Muscle layer of duodenum (tissue), 2 donors: ENCODE results near the gene CCDC134.
A peak's percentile ranks its signal among the peaks of the same experiment; 100 is the strongest.
"Not testable (repeated sequence)": the region's sequence is repeated elsewhere in the genome, so short reads cannot be mapped to it uniquely, and the experiment has no call there.

ENCODE experiments used
- H3K27ac ChIP-seq: one replicate; pipeline ENCODE4 v1.7.0; 2013; ENCODE audit warnings: mild to moderate bottlenecking, low read length
- H3K27me3 ChIP-seq: one replicate; pipeline ENCODE4 v1.7.0; 2013; ENCODE audit warnings: low read depth, mild to moderate bottlenecking, control low read depth, low read length
- H3K36me3 ChIP-seq, 2 donors: one replicate each; pipeline ENCODE4 v1.7.0; 2013; ENCODE audit warnings: low read length in 2 of 2, control low read depth in 1 of 2, mild to moderate bottlenecking in 1 of 2; ENCODE audit not compliant: insufficient read depth in 2 of 2, control insufficient read depth in 1 of 2
- H3K4me1 ChIP-seq, 2 donors: one replicate each; pipeline ENCODE4 v1.7.0; 2013; ENCODE audit warnings: low read length in 2 of 2, mild to moderate bottlenecking in 2 of 2, control low read depth in 1 of 2, moderate library complexity in 1 of 2; ENCODE audit not compliant: insufficient read depth in 2 of 2, control insufficient read depth in 1 of 2
- H3K4me3 ChIP-seq, 2 donors: one replicate each; pipeline ENCODE4 v1.7.0; 2013; ENCODE audit warnings: low read length in 2 of 2, low read depth in 1 of 2, mild to moderate bottlenecking in 1 of 2
- H3K9me3 ChIP-seq, 2 donors: one replicate each; pipeline ENCODE4 v1.7.0; 2013; ENCODE audit warnings: low read length in 2 of 2, control low read depth in 1 of 2, mild to moderate bottlenecking in 1 of 2; ENCODE audit not compliant: control insufficient read depth in 1 of 2
- donor health status: healthy.

CCDC134 gene

GRCh38 chr22:41835462-41835861, 35.0 kb downstream of the CCDC134 start:
- not testable (repeated sequence) for H3K27me3 ChIP-seq, H3K9me3 ChIP-seq, H3K27ac ChIP-seq, H3K4me3 ChIP-seq
- H3K36me3 ChIP-seq: peaks cover 0 to 14% of the 10 kb centered on the region in 2 donors
- peaks cover 9 to 11% of the 10 kb centered on the region in 2 donors for H3K4me1 ChIP-seq

- no peak overlapping the region for H3K27ac ChIP-seq
Measured at GRCh38 chr22:41836551-41836950, 36.1 kb downstream of the CCDC134 start.

GRCh38 chr22:41838842-41839618, 38.6 kb downstream of the CCDC134 start:
- Histone ChIP-seq H3K27me3 (no peaks in the 10 kb centered on the region), H3K36me3 (peaks cover 0 to 14% of the 10 kb centered on the region in 2 donors), H3K9me3 (no peaks in the 10 kb centered on the region), H3K4me1 (peaks cover 9 to 13% of the 10 kb centered on the region in 2 donors), H3K27ac (no peak overlapping the region), H3K4me3 (no peak overlapping the region)

More at GRCh38 chr22:41836551-41836950, 36.1 kb downstream of the CCDC134 start:
- Histone ChIP-seq H3K4me3 (no peak overlapping the region), H3K36me3 (peaks cover 0 to 14% of the 10 kb centered on the region in 2 donors), H3K27me3 (no peaks in the 10 kb centered on the region), H3K9me3 (no peaks in the 10 kb centered on the region), H3K4me1 (peaks cover 9 to 12% of the 10 kb centered on the region in 2 donors)

- peaks cover 8 to 12% of the 10 kb centered on the region in 2 donors for H3K4me1 ChIP-seq
- no peaks in the 10 kb centered on the region for H3K9me3 ChIP-seq
- no peak overlapping the region for H3K27ac ChIP-seq
- H3K36me3 ChIP-seq: peaks cover 0 to 14% of the 10 kb centered on the region in 2 donors
- no peak overlapping the region for H3K4me3 ChIP-seq
- no peaks in the 10 kb centered on the region for H3K27me3 ChIP-seq
Measured at GRCh38 chr22:41840216-41840615, 39.7 kb downstream of the CCDC134 start.

- Histone ChIP-seq H3K9me3 (no peaks in the 10 kb centered on the region), H3K36me3 (peaks cover 0 to 8% of the 10 kb centered on the region in 2 donors), H3K27ac (peak overlapping the region; percentile 69), H3K27me3 (no peaks in the 10 kb centered on the region), H3K4me3 (no peak overlapping the region), H3K4me1 (peaks cover 8 to 20% of the 10 kb centered on the region in 2 donors)
Measured at GRCh38 chr22:41841085-41841712, 40.7 kb downstream of the CCDC134 start.

- H3K4me3 ChIP-seq: no peak overlapping the region
- no peaks in the 10 kb centered on the region for H3K27me3 ChIP-seq
- H3K27ac ChIP-seq: no peak overlapping the region
- H3K4me1 ChIP-seq: peaks cover 3 to 25% of the 10 kb centered on the region in 2 donors
- no peaks in the 10 kb centered on the region for H3K36me3 ChIP-seq
- H3K9me3 ChIP-seq: no peaks in the 10 kb centered on the region
Measured at GRCh38 chr22:41842996-41843970, 42.8 kb downstream of the CCDC134 start.

- peaks cover 6 to 25% of the 10 kb centered on the region in 2 donors for H3K4me1 ChIP-seq
Measured at GRCh38 chr22:41844036-41844435, 43.6 kb downstream of the CCDC134 start.

GRCh38 chr22:41844513-41844912, 44.0 kb downstream of the CCDC134 start:
- Histone ChIP-seq H3K4me1 (peaks cover 6 to 25% of the 10 kb centered on the region in 2 donors), H3K27me3 (no peaks in the 10 kb centered on the region), H3K9me3 (no peaks in the 10 kb centered on the region), H3K4me3 (no peak overlapping the region), H3K27ac (no peak overlapping the region), H3K36me3 (no peaks in the 10 kb centered on the region)

More at GRCh38 chr22:41844036-41844435, 43.6 kb downstream of the CCDC134 start:
- Histone ChIP-seq H3K27ac (no peak overlapping the region), H3K4me3 (no peak overlapping the region), H3K9me3 (no peaks in the 10 kb centered on the region), H3K27me3 (no peaks in the 10 kb centered on the region), H3K36me3 (no peaks in the 10 kb centered on the region)

GRCh38 chr22:41845380-41846267, 45.1 kb downstream of the CCDC134 start:
- H3K4me3 ChIP-seq: no peak overlapping the region
- H3K27me3 ChIP-seq: no peaks in the 10 kb centered on the region
- no peak overlapping the region for H3K27ac ChIP-seq
- H3K36me3 ChIP-seq: no peaks in the 10 kb centered on the region
- peaks cover 6 to 25% of the 10 kb centered on the region in 2 donors for H3K4me1 ChIP-seq
- H3K9me3 ChIP-seq: no peaks in the 10 kb centered on the region

- no peak overlapping the region for H3K27ac ChIP-seq
- peaks cover 6 to 25% of the 10 kb centered on the region in 2 donors for H3K4me1 ChIP-seq
- no peaks in the 10 kb centered on the region for H3K9me3 ChIP-seq
- no peak overlapping the region for H3K4me3 ChIP-seq
- H3K27me3 ChIP-seq: no peaks in the 10 kb centered on the region
- H3K36me3 ChIP-seq: no peaks in the 10 kb centered on the region
Measured at GRCh38 chr22:41846268-41846987, 45.9 kb downstream of the CCDC134 start.
